Measurements from ENCODE around the gene PDCD11.
A peak's percentile ranks its signal among the peaks of the same experiment; 100 is the strongest.

PDCD11 gene

GRCh38 chr10:103456074-103456660 is 59.7 kb downstream of the PDCD11 start:
- H3K36me3 Mint-ChIP-seq (ENCODE audit: insufficient read depth) = peaks cover 5% of the 10 kb centered on the region
- H3K27ac Mint-ChIP-seq (ENCODE audit: low read depth) = no peak overlapping the region

GRCh38 chr10:103457176-103457712 is 60.8 kb downstream of the PDCD11 start:
- DNase-seq (ENCODE audit: low spot score in 2 of 2) (no peak), ATAC-seq (replicated peaks; ENCODE audit: extremely low read depth, poor library complexity, severe bottlenecking) (no peak)
- H3K9me3 Mint-ChIP-seq = no peaks in the 10 kb centered on the region
- peaks cover 5% of the 10 kb centered on the region for H3K36me3 Mint-ChIP-seq (ENCODE audit: insufficient read depth)
- H3K27ac Mint-ChIP-seq (ENCODE audit: low read depth) = peak overlapping the region; percentile 56
- H3K27me3 Mint-ChIP-seq = no peaks in the 10 kb centered on the region
- peak overlapping the region; percentile 14 for H3K4me3 Mint-ChIP-seq
- peaks cover 37% of the 10 kb centered on the region for H3K4me1 Mint-ChIP-seq

More at GRCh38 chr10:103456074-103456660, 59.7 kb downstream of the PDCD11 start:
- Mint-ChIP-seq H3K4me1 (peaks cover 43% of the 10 kb centered on the region), H3K9me3 (no peaks in the 10 kb centered on the region), H3K4me3 (peak overlapping the region; percentile 14), H3K27me3 (no peaks in the 10 kb centered on the region)
- DNase-seq (ENCODE audit: low spot score in 2 of 2) (no peak), ATAC-seq (replicated peaks; ENCODE audit: extremely low read depth, poor library complexity, severe bottlenecking) (no peak)

GRCh38 chr10:103457896-103458583 is 61.6 kb downstream of the PDCD11 start:
- no peak for ATAC-seq (replicated peaks; ENCODE audit: extremely low read depth, poor library complexity, severe bottlenecking)
- H3K36me3 Mint-ChIP-seq (ENCODE audit: insufficient read depth) = peaks cover 5% of the 10 kb centered on the region
- H3K4me1 Mint-ChIP-seq = peaks cover 29% of the 10 kb centered on the region
- no peak overlapping the region for H3K4me3 Mint-ChIP-seq
- H3K27ac Mint-ChIP-seq (ENCODE audit: low read depth) = no peak overlapping the region
- no peaks in the 10 kb centered on the region for H3K27me3 Mint-ChIP-seq
- no peaks in the 10 kb centered on the region for H3K9me3 Mint-ChIP-seq
- DNase-seq (ENCODE audit: low spot score in 2 of 2) = no peak

- H3K9me3 Mint-ChIP-seq = no peaks in the 10 kb centered on the region
- H3K36me3 Mint-ChIP-seq (ENCODE audit: insufficient read depth) = peaks cover 5% of the 10 kb centered on the region
- DNase-seq (ENCODE audit: low spot score in 2 of 2) = no peak
- peak within 1 kb of the TSS; percentile 5 for H3K4me3 Mint-ChIP-seq
- H3K4me1 Mint-ChIP-seq = peaks cover 22% of the 10 kb centered on the region
- peak; percentile 19 for ATAC-seq (replicated peaks; ENCODE audit: extremely low read depth, poor library complexity, severe bottlenecking)
- no peaks in the 10 kb centered on the region for H3K27me3 Mint-ChIP-seq
- H3K27ac Mint-ChIP-seq (ENCODE audit: low read depth) = no peak within 1 kb of the TSS
Measured at GRCh38 chr10:103458720-103459119, 62.3 kb downstream of the PDCD11 start, which contains the start of gene CALHM1. TSS of gene CALHM1 (minus strand) at chr10:103458900. CDS start at chr10:103458751, 149 bp downstream.

GRCh38 chr10:103459615-103460014 is 63.2 kb downstream of the PDCD11 start:
- Mint-ChIP-seq H3K4me3 (peak overlapping the region; percentile 5), H3K36me3 (ENCODE audit: insufficient read depth) (peaks cover 5% of the 10 kb centered on the region), H3K27ac (ENCODE audit: low read depth) (no peak overlapping the region), H3K9me3 (no peaks in the 10 kb centered on the region), H3K27me3 (no peaks in the 10 kb centered on the region), H3K4me1 (peaks cover 18% of the 10 kb centered on the region)
- no peak for DNase-seq (ENCODE audit: low spot score in 2 of 2)
- ATAC-seq (replicated peaks; ENCODE audit: extremely low read depth, poor library complexity, severe bottlenecking) = no peak

- no peak overlapping the region for H3K27ac Mint-ChIP-seq (ENCODE audit: low read depth)
- H3K36me3 Mint-ChIP-seq (ENCODE audit: insufficient read depth) = peaks cover 5% of the 10 kb centered on the region
- no peak for ATAC-seq (replicated peaks; ENCODE audit: extremely low read depth, poor library complexity, severe bottlenecking)
- no peak for DNase-seq (ENCODE audit: low spot score in 2 of 2)
- H3K4me3 Mint-ChIP-seq = no peak overlapping the region
- no peaks in the 10 kb centered on the region for H3K27me3 Mint-ChIP-seq
- H3K9me3 Mint-ChIP-seq = no peaks in the 10 kb centered on the region
- H3K4me1 Mint-ChIP-seq = peaks cover 24% of the 10 kb centered on the region
Measured at GRCh38 chr10:103463499-103463898, 67.1 kb downstream of the PDCD11 start.

GRCh38 chr10:103465411-103466179 is 69.2 kb downstream of the PDCD11 start:
- Mint-ChIP-seq H3K4me1 (peaks cover 27% of the 10 kb centered on the region), H3K4me3 (no peak overlapping the region), H3K9me3 (no peaks in the 10 kb centered on the region), H3K27me3 (no peaks in the 10 kb centered on the region), H3K36me3 (ENCODE audit: insufficient read depth) (peaks cover 4% of the 10 kb centered on the region), H3K27ac (ENCODE audit: low read depth) (no peak overlapping the region)
- ATAC-seq (replicated peaks; ENCODE audit: extremely low read depth, poor library complexity, severe bottlenecking) (no peak), DNase-seq (ENCODE audit: low spot score in 2 of 2) (no peak)

- Mint-ChIP-seq H3K9me3 (no peaks in the 10 kb centered on the region), H3K4me1 (peaks cover 35% of the 10 kb centered on the region), H3K4me3 (no peak overlapping the region), H3K36me3 (ENCODE audit: insufficient read depth) (peaks cover 5% of the 10 kb centered on the region), H3K27me3 (no peaks in the 10 kb centered on the region), H3K27ac (ENCODE audit: low read depth) (peak overlapping the region; percentile 63)
- DNase-seq (ENCODE audit: low spot score in 2 of 2) = no peak
- no peak for ATAC-seq (replicated peaks; ENCODE audit: extremely low read depth, poor library complexity, severe bottlenecking)
Measured at GRCh38 chr10:103466734-103467133, 70.3 kb downstream of the PDCD11 start.

GRCh38 chr10:103467406-103467805 is 71.0 kb downstream of the PDCD11 start:
- ATAC-seq (replicated peaks; ENCODE audit: extremely low read depth, poor library complexity, severe bottlenecking) (no peak), DNase-seq (ENCODE audit: low spot score in 2 of 2) (no peak)
- no peak overlapping the region for H3K4me3 Mint-ChIP-seq
- no peaks in the 10 kb centered on the region for H3K9me3 Mint-ChIP-seq
- peak overlapping the region; percentile 63 for H3K27ac Mint-ChIP-seq (ENCODE audit: low read depth)
- H3K36me3 Mint-ChIP-seq (ENCODE audit: insufficient read depth) = peaks cover 3% of the 10 kb centered on the region
- peaks cover 42% of the 10 kb centered on the region for H3K4me1 Mint-ChIP-seq
- H3K27me3 Mint-ChIP-seq = no peaks in the 10 kb centered on the region

- H3K9me3 Mint-ChIP-seq = no peaks in the 10 kb centered on the region
- peaks cover 42% of the 10 kb centered on the region for H3K4me1 Mint-ChIP-seq
- peak overlapping the region; percentile 3 for H3K27ac Mint-ChIP-seq (ENCODE audit: low read depth)
- DNase-seq (ENCODE audit: low spot score in 2 of 2) (no peak), ATAC-seq (replicated peaks; ENCODE audit: extremely low read depth, poor library complexity, severe bottlenecking) (no peak)
- H3K36me3 Mint-ChIP-seq (ENCODE audit: insufficient read depth) = peaks cover 3% of the 10 kb centered on the region
- no peak overlapping the region for H3K4me3 Mint-ChIP-seq
- H3K27me3 Mint-ChIP-seq = no peaks in the 10 kb centered on the region
Measured at GRCh38 chr10:103469201-103469600, 72.8 kb downstream of the PDCD11 start.

- ATAC-seq (replicated peaks; ENCODE audit: extremely low read depth, poor library complexity, severe bottlenecking) (peak; percentile 93), DNase-seq (ENCODE audit: low spot score in 2 of 2) (peak; percentile 37 to 63)
- Mint-ChIP-seq H3K27ac (ENCODE audit: low read depth) (peak overlapping the region; percentile 79), H3K9me3 (no peaks in the 10 kb centered on the region), H3K36me3 (ENCODE audit: insufficient read depth) (peaks cover 3% of the 10 kb centered on the region), H3K4me3 (peak overlapping the region; percentile 62), H3K27me3 (no peaks in the 10 kb centered on the region), H3K4me1 (peaks cover 42% of the 10 kb centered on the region)
Measured at GRCh38 chr10:103470761-103471653, 74.6 kb downstream of the PDCD11 start.

GRCh38 chr10:103472005-103472404 is 75.6 kb downstream of the PDCD11 start:
- DNase-seq (ENCODE audit: low spot score in 2 of 2) (no peak), ATAC-seq (replicated peaks; ENCODE audit: extremely low read depth, poor library complexity, severe bottlenecking) (no peak)
- peaks cover 37% of the 10 kb centered on the region for H3K4me1 Mint-ChIP-seq
- H3K36me3 Mint-ChIP-seq (ENCODE audit: insufficient read depth) = peaks cover 3% of the 10 kb centered on the region
- H3K27ac Mint-ChIP-seq (ENCODE audit: low read depth) = peak overlapping the region; percentile 79
- no peaks in the 10 kb centered on the region for H3K9me3 Mint-ChIP-seq
- no peaks in the 10 kb centered on the region for H3K27me3 Mint-ChIP-seq
- peak overlapping the region; percentile 62 for H3K4me3 Mint-ChIP-seq

Measured in central memory CD8-positive, alpha-beta T cell (primary cell).